Liver (tissue), 9 donors: Measurements from ENCODE around the gene ABCA3. TPM values are rescaled to one million over a fixed set of nuclear protein-coding genes. Genes with fewer than 3 reads are reported as not detected.

Experiments used
- DNase-seq: peaks from one replicate; pipeline ENCODE4 v3.0.0-alpha.2; 2017; ENCODE audit warnings: low spot score
- H3K27ac ChIP-seq, 2 donors: one replicate each; pipeline ENCODE4 v1.7.0; 2013; ENCODE audit warnings: inconsistent platforms in 2 of 2, low read length in 2 of 2, control low read depth in 1 of 2, low read depth in 1 of 2, mild to moderate bottlenecking in 1 of 2
- H3K27me3 ChIP-seq, 4 donors: one replicate each; pipeline versions ENCODE4 v1.6.1 to v1.7.0; 2013; ENCODE audit warnings: low read length in 3 of 4, inconsistent platforms in 1 of 4, mild to moderate bottlenecking in 1 of 4, moderate library complexity in 1 of 4; ENCODE audit not compliant: control insufficient read depth in 4 of 4, insufficient read depth in 4 of 4
- H3K36me3 ChIP-seq, 4 donors: one replicate each; pipeline versions ENCODE4 v1.6.1 to v1.7.0; 2013; ENCODE audit warnings: low read length in 3 of 4, mild to moderate bottlenecking in 3 of 4, low read depth in 1 of 4, moderate library complexity in 1 of 4; ENCODE audit not compliant: control insufficient read depth in 4 of 4, insufficient read depth in 3 of 4
- H3K4me1 ChIP-seq, 4 donors: one replicate each; pipeline versions ENCODE4 v1.6.1 to v1.7.0; 2013; ENCODE audit warnings: low read length in 3 of 4, mild to moderate bottlenecking in 3 of 4, moderate library complexity in 1 of 4; ENCODE audit not compliant: control insufficient read depth in 4 of 4, insufficient read depth in 4 of 4
- H3K4me3 ChIP-seq, 3 donors: one replicate each; pipeline versions ENCODE4 v1.6.1 to v1.7.0; 2013; ENCODE audit warnings: low read length in 3 of 3, control low read depth in 1 of 3, low read depth in 1 of 3, mild to moderate bottlenecking in 1 of 3
- H3K9ac ChIP-seq, 2 donors: one replicate each; pipeline ENCODE4 v1.7.0; 2013; ENCODE audit warnings: low read length in 2 of 2, mild to moderate bottlenecking in 2 of 2, moderate library complexity in 2 of 2, control low read depth in 1 of 2, low read depth in 1 of 2
- H3K9me3 ChIP-seq, 4 donors: one replicate each; pipeline versions ENCODE4 v1.6.1 to v1.7.0; 2013; ENCODE audit warnings: low read length in 3 of 4; ENCODE audit not compliant: control insufficient read depth in 4 of 4
- EGR1 ChIP-seq, 2 donors: IDR thresholded peaks; 2 replicates each; pipeline ENCODE4 v1.6.1; 2016 to 2018; ENCODE audit warnings: antibody characterized with exemption in 2 of 2, low read depth in 2 of 2
- FOXA1 ChIP-seq: IDR thresholded peaks from 2 replicates; pipeline ENCODE4 v1.6.1; 2016; ENCODE audit warnings: antibody characterized with exemption
- FOXA2 ChIP-seq: IDR thresholded peaks from 2 replicates; pipeline ENCODE4 v1.6.1; 2016; ENCODE audit warnings: antibody characterized with exemption
- GABPA ChIP-seq, 2 donors: IDR thresholded peaks in 1 of 2; conservative IDR thresholded peaks in 1 of 2; 2 replicates each; pipeline ENCODE4 v1.6.1; 2016; ENCODE audit warnings: antibody characterized with exemption in 2 of 2, mild to moderate bottlenecking in 1 of 2, moderate library complexity in 1 of 2
- HNF4A ChIP-seq, 2 donors: conservative IDR thresholded peaks; 2 replicates each; pipeline ENCODE4 v1.6.1; 2016; ENCODE audit warnings: antibody characterized with exemption in 2 of 2, mild to moderate bottlenecking in 2 of 2
- HNF4G ChIP-seq: IDR thresholded peaks from 2 replicates; pipeline ENCODE4 v1.6.1; 2016; ENCODE audit warnings: antibody characterized with exemption
- JUND ChIP-seq, 2 donors: IDR thresholded peaks; 2 replicates each; pipeline ENCODE4 v1.6.1; 2016; ENCODE audit warnings: antibody characterized with exemption in 2 of 2
- NR2F2 ChIP-seq: IDR thresholded peaks from 2 replicates; pipeline ENCODE4 v1.6.1; 2016; ENCODE audit warnings: antibody characterized with exemption
- RAD21 ChIP-seq, 2 donors: IDR thresholded peaks; 2 replicates each; pipeline ENCODE4 v1.6.1; 2016; ENCODE audit warnings: antibody characterized with exemption in 2 of 2, mild to moderate bottlenecking in 2 of 2
- REST ChIP-seq: IDR thresholded peaks from 2 replicates; pipeline ENCODE4 v1.6.1; 2016; ENCODE audit warnings: antibody characterized with exemption, mild to moderate bottlenecking
- RXRA ChIP-seq, 2 donors: IDR thresholded peaks; 2 replicates each; pipeline ENCODE4 v1.6.1; 2017 to 2018; ENCODE audit warnings: antibody characterized with exemption in 2 of 2, mild to moderate bottlenecking in 1 of 2
- SP1 ChIP-seq: IDR thresholded peaks from 2 replicates; pipeline ENCODE4 v1.6.1; 2018; ENCODE audit warnings: antibody characterized with exemption, mild to moderate bottlenecking
- TAF1 ChIP-seq: conservative IDR thresholded peaks from 2 replicates; pipeline ENCODE4 v1.6.1; 2016; ENCODE audit warnings: antibody characterized with exemption, mild to moderate bottlenecking
- YY1 ChIP-seq: IDR thresholded peaks from 2 replicates; pipeline ENCODE4 v1.6.1; 2016; ENCODE audit warnings: antibody characterized with exemption, mild to moderate bottlenecking
- ZBTB33 ChIP-seq: IDR thresholded peaks from 2 replicates; pipeline ENCODE4 v1.6.1; 2016; ENCODE audit warnings: antibody characterized with exemption
- WGBS: extraction: QIAGEN DNeasy Blood & Tissue Kit; methylation state at CpG from one replicate; pipeline ENCODE4 v1.1.7; 2013; 5-methylcytosine and 5-hydroxymethylcytosine counted together
- polyA plus RNA-seq, 2 donors: library from polyadenylated mRNA; stranded (reverse) in 1 of 2; unstranded in 1 of 2; fragments of 200-250 nt in 1 of 2; fragments of >200 nt in 1 of 2; fragmentation: Nextera tagmentation in 1 of 2; extraction: Ambion mirVana in 1 of 2; gene quantifications; one replicate each; pipeline versions ENCODE4 v1.2.1 to v1.2.3, GENCODE V29; 2013 to 2015
- total RNA-seq, 2 donors: library from RNA; depleted of rRNA; stranded (reverse); fragments of >200 nt; gene quantifications; one replicate each; pipeline ENCODE4 v1.2.3, GENCODE V29; 2014
- TF ChIP-seq, protein P1 (sequence below): IDR thresholded peaks from 2 replicates; pipeline ENCODE4 v1.6.1; 2016; ENCODE audit warnings: antibody characterized with exemption
- TF ChIP-seq, protein P2 (sequence below): IDR thresholded peaks from 2 replicates; pipeline ENCODE4 v1.6.1; 2016; ENCODE audit warnings: antibody characterized with exemption
- TF ChIP-seq, protein P3 (sequence below): fragments of 150-350 bp; IDR thresholded peaks from 2 replicates; pipeline ENCODE4 v1.5.1; 2017; ENCODE audit warnings: improper control_type of control experiment, low read depth, low read length; ENCODE audit not compliant: missing input control
- donor health status: healthy.
- donor health status: healthy.
- donor health status: healthy.
- donor health status: healthy.
- donor health status: healthy.

Gene ABCA3
- total and polyA plus RNA-seq, 4 donors = 0.47 to 1.1 (median 0.77) TPM

DNA sequence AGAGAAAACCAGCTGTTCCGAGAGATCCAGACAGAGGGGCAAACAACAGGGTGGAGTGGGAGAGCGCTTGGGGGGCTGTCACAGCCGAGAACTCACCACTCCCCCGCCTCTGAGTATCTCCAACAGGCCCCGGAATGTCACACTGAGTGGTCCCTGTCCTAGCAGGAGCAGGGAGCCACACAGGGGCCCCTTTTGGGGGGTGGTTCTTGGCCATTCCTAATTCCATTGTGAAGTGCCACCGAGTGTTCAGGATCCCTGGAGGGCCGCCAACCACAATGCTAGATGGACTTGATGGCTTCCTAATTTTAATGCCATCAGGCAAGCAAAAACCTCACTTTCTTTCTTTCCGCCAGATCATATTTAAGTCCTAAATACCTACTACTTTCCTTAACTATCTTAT is 16.8 kb downstream of the ABCA3 start:
- 88% methylated on average over 8 of the region's 8 CpGs for WGBS
- no peak for TF ChIP-seq FOXA1
- TF ChIP-seq HNF4A (conservative IDR thresholded peaks at IDR 0.05) = no peak
- TF ChIP-seq, protein P1, sequence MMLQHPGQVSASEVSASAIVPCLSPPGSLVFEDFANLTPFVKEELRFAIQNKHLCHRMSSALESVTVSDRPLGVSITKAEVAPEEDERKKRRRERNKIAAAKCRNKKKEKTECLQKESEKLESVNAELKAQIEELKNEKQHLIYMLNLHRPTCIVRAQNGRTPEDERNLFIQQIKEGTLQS = no peak
- no peak for TF ChIP-seq SP1
- TF ChIP-seq, protein P2, sequence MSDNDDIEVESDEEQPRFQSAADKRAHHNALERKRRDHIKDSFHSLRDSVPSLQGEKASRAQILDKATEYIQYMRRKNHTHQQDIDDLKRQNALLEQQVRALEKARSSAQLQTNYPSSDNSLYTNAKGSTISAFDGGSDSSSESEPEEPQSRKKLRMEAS = no peak
- TF ChIP-seq YY1 = no peak
- TF ChIP-seq, protein P3, sequence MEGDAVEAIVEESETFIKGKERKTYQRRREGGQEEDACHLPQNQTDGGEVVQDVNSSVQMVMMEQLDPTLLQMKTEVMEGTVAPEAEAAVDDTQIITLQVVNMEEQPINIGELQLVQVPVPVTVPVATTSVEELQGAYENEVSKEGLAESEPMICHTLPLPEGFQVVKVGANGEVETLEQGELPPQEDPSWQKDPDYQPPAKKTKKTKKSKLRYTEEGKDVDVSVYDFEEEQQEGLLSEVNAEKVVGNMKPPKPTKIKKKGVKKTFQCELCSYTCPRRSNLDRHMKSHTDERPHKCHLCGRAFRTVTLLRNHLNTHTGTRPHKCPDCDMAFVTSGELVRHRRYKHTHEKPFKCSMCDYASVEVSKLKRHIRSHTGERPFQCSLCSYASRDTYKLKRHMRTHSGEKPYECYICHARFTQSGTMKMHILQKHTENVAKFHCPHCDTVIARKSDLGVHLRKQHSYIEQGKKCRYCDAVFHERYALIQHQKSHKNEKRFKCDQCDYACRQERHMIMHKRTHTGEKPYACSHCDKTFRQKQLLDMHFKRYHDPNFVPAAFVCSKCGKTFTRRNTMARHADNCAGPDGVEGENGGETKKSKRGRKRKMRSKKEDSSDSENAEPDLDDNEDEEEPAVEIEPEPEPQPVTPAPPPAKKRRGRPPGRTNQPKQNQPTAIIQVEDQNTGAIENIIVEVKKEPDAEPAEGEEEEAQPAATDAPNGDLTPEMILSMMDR = no peak
- no peak for TF ChIP-seq ZBTB33
- no peak for TF ChIP-seq NR2F2
- no peak for TF ChIP-seq REST
- no peak for TF ChIP-seq GABPA (IDR thresholded peaks at IDR 0.05 in 1 of 2, conservative IDR thresholded peaks at IDR 0.05 in 1 of 2)
- TF ChIP-seq RAD21 (IDR thresholded peaks at IDR 0.05) = no peak
- TF ChIP-seq HNF4G = no peak
- TF ChIP-seq FOXA2 = no peak
- no peak for TF ChIP-seq RXRA (IDR thresholded peaks at IDR 0.05)
- no peak for TF ChIP-seq JUND (IDR thresholded peaks at IDR 0.05)
- TF ChIP-seq TAF1 = no peak
- TF ChIP-seq EGR1 (IDR thresholded peaks at IDR 0.05; ENCODE audit: low read depth in 2 of 2) = no peak
- Histone ChIP-seq H3K9ac (no peak overlapping the region), H3K4me1 (no peaks in the 10 kb centered on the region), H3K27me3 (no peaks in the 10 kb centered on the region), H3K36me3 (no peaks in the 10 kb centered on the region), H3K4me3 (no peak overlapping the region), H3K9me3 (no peaks in the 10 kb centered on the region), H3K27ac (no peak overlapping the region)
- no peak for DNase-seq
